HG03108 (cell line): Measurements from ENCODE around the gene ECEL1.
"Not testable (repeated sequence)": the region's sequence is repeated elsewhere in the genome, so short reads cannot be mapped to it uniquely, and the experiment has no call there.

Experiments used
- ATAC-seq: cut with Tn5 transposase; IDR thresholded peaks from one replicate; pipeline ENCODE4 v1.9.1; 2021; ENCODE audit warnings: moderate library complexity; ENCODE audit not compliant: unreplicated experiment

The ECEL1 gene

GRCh38 chr2:232487385-232488096 lies at the start of gene ECEL1:
TSS of gene ECEL1 (minus strand) at chr2:232487834. CDS start at chr2:232486653, 1,181 bp downstream.
- ATAC-seq, result no peak

GRCh38 chr2:232537079-232537478 lies 49.4 kb upstream of the ECEL1 start:
- ATAC-seq, result no peak

- no peak for ATAC-seq
These were observed 48.3 kb upstream of the ECEL1 start for GRCh38 chr2:232535761-232536530.

GRCh38 chr2:232534940-232535651 lies 47.5 kb upstream of the ECEL1 start:
- no peak for ATAC-seq

GRCh38 chr2:232533944-232534710 lies 46.5 kb upstream of the ECEL1 start:
- ATAC-seq, result no peak

- not testable (repeated sequence) for ATAC-seq
These were observed 45.2 kb upstream of the ECEL1 start for GRCh38 chr2:232532821-232533220.

- no peak for ATAC-seq
These were observed 44.8 kb upstream of the ECEL1 start for GRCh38 chr2:232532419-232532818.

- ATAC-seq, result no peak
These were observed 43.1 kb upstream of the ECEL1 start for GRCh38 chr2:232530626-232531260.

- ATAC-seq, result no peak
These were observed 42.3 kb upstream of the ECEL1 start for GRCh38 chr2:232529806-232530547.

GRCh38 chr2:232528746-232529460 lies 41.3 kb upstream of the ECEL1 start:
- no peak for ATAC-seq

- ATAC-seq, result no peak
These were observed 40.4 kb upstream of the ECEL1 start for GRCh38 chr2:232527905-232528470.

- no peak for ATAC-seq
These were observed 38.8 kb upstream of the ECEL1 start for GRCh38 chr2:232526372-232526941.

GRCh38 chr2:232525791-232526371 lies 38.2 kb upstream of the ECEL1 start, which contains the start of gene CHRND:
TSS of gene CHRND (plus strand) at chr2:232526160. CDS start at chr2:232526216, 56 bp downstream.
- no peak for ATAC-seq

GRCh38 chr2:232525199-232525598 lies 37.6 kb upstream of the ECEL1 start:
- ATAC-seq, result no peak

GRCh38 chr2:232524771-232525170 lies 37.1 kb upstream of the ECEL1 start:
- no peak for ATAC-seq

- no peak for ATAC-seq
These were observed 36.3 kb upstream of the ECEL1 start for GRCh38 chr2:232523682-232524597.

GRCh38 chr2:232523402-232523681 lies 35.7 kb upstream of the ECEL1 start:
- no peak for ATAC-seq
